Measurements from ENCODE around the gene GLG1.

DNA sequence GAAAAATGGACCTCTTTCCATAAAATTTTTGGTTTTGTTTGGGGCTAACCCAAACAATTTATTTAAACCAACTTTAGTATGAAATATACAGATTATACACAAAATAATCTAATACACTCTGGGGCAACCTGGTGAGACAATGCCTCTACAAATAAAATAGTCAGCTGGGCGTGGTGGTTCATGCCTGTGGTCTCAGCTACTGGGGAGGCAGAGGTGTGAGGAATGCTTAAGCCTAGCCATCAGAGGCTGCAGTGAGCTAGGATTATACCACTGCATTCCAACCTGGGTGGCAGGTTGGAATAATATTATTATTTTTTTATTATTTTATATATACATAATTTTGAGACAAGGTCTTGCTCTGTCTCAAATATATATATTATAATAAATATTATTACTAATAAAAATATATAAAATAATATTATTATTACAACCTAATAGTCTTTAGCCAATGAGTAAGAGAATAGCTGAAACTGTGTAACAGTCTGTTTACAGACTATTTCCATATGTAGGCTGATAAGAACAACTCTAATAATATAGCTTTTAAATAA lies 50.5 kb downstream of the GLG1 start:
- TF ChIP-seq, protein P1, sequence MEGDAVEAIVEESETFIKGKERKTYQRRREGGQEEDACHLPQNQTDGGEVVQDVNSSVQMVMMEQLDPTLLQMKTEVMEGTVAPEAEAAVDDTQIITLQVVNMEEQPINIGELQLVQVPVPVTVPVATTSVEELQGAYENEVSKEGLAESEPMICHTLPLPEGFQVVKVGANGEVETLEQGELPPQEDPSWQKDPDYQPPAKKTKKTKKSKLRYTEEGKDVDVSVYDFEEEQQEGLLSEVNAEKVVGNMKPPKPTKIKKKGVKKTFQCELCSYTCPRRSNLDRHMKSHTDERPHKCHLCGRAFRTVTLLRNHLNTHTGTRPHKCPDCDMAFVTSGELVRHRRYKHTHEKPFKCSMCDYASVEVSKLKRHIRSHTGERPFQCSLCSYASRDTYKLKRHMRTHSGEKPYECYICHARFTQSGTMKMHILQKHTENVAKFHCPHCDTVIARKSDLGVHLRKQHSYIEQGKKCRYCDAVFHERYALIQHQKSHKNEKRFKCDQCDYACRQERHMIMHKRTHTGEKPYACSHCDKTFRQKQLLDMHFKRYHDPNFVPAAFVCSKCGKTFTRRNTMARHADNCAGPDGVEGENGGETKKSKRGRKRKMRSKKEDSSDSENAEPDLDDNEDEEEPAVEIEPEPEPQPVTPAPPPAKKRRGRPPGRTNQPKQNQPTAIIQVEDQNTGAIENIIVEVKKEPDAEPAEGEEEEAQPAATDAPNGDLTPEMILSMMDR (IDR thresholded peaks at IDR 0.05; ENCODE audit: insufficient read depth, low read depth, low read length) = no peak
- TF ChIP-seq EZH2 (IDR thresholded peaks at IDR 0.05; ENCODE audit: insufficient read depth, low read length) = no peak
